Transverse colon (tissue), 4 donors: Measurements from ENCODE around the gene EYS. TPM values are rescaled to one million over a fixed set of nuclear protein-coding genes. Genes with fewer than 3 reads are reported as not detected.
"Not testable (repeated sequence)": the region's sequence is repeated elsewhere in the genome, so short reads cannot be mapped to it uniquely, and the experiment has no call there.

Source experiments
- DNase-seq: peaks from one replicate; pipeline ENCODE4 v3.0.0-alpha.2; 2019
- H3K27ac ChIP-seq, 4 donors: fragments of 200-600 bp; sonication (generic); 2 replicates each; pipeline ENCODE4 v1.5.1; 2016 to 2018; ENCODE audit warnings: inconsistent platforms in 4 of 4
- H3K27me3 ChIP-seq: fragments of 200-600 bp; sonication (generic); 2 replicates; pipeline ENCODE4 v1.5.1; 2017; ENCODE audit warnings: inconsistent platforms
- H3K36me3 ChIP-seq, 4 donors: fragments of 200-600 bp; sonication (generic); 2 replicates each; pipeline ENCODE4 v1.5.1; 2017 to 2019; ENCODE audit warnings: inconsistent platforms in 4 of 4
- H3K4me1 ChIP-seq, 4 donors: fragments of 200-600 bp; sonication (generic); 2 replicates each; pipeline ENCODE4 v1.5.1; 2017 to 2020; ENCODE audit warnings: inconsistent platforms in 4 of 4
- H3K4me3 ChIP-seq, 4 donors: fragments of 200-600 bp; sonication (generic); 1 replicate in 1 of 4; 2 replicates in 3 of 4; pipeline versions ENCODE4 v1.5.1 to v1.6.1; 2017 to 2019; ENCODE audit warnings: inconsistent platforms in 4 of 4
- H3K9me3 ChIP-seq, 2 donors: fragments of 200-600 bp; sonication (generic); 2 replicates each; pipeline ENCODE4 v1.5.1; 2017 to 2019; ENCODE audit warnings: inconsistent platforms in 2 of 2
- EP300 ChIP-seq: sonication (generic); formaldehyde crosslinking; IDR thresholded peaks from one replicate; pipeline ENCODE4 v1.6.1; 2017; ENCODE audit warnings: antibody characterized with exemption, low read depth
- POLR2A ChIP-seq: fragments of 450-650 bp; IDR thresholded peaks from one replicate; pipeline ENCODE4 v1.6.1; 2016; ENCODE audit warnings: antibody characterized with exemption, mild to moderate bottlenecking, moderate library complexity
- POLR2AphosphoS5 ChIP-seq, 3 donors: sonication (generic); formaldehyde crosslinking; IDR thresholded peaks; one replicate each; pipeline ENCODE4 v1.6.1; 2016; ENCODE audit warnings: antibody characterized with exemption in 3 of 3
- WGBS, 2 donors: methylation state at CpG; one replicate each; pipeline ENCODE4 v1.1.5; 2018; ENCODE audit warnings: low coverage in 1 of 2; 5-methylcytosine and 5-hydroxymethylcytosine counted together
- in situ Hi-C, 4 donors: fragments of 200-750 bp; cut with MboI; loops; one replicate each; pipeline versions ENCODE4 v1.15.0 to v1.15.1; 2017; ENCODE audit warnings: low sequenced_read_pairs in 3 of 4, low pct_ligation_motif_present in 1 of 4, low pct_unique_long_range_greater_than_20kb in 1 of 4
- intact Hi-C: fragments of 100-400 bp; cut with DNase I; formaldehyde crosslinking; loops from one replicate; pipeline ENCODE4 v1.15.1; 2023; ENCODE audit warnings: low total_unique reads
- total RNA-seq, 4 donors: library from RNA; depleted of rRNA; stranded (reverse); fragments of >200 nt; gene quantifications; one replicate each; pipeline ENCODE4 v1.1.0, GENCODE V29; 2016
- TF ChIP-seq, protein P1 (sequence below), 5 experiments: fragments of 200-600 bp in 3 of 5; fragments of 450-650 bp in 2 of 5; sonication (generic) in 3 of 5; IDR thresholded peaks; 1 replicate in 2 of 5; 2 replicates in 3 of 5; pipeline ENCODE4 v1.5.1; 2016 to 2017; ENCODE audit warnings: antibody characterized with exemption in 5 of 5, inconsistent platforms in 3 of 5, mild to moderate bottlenecking in 2 of 5, moderate library complexity in 1 of 5

The EYS gene
- total RNA-seq, 4 donors from 2014 or later, result 0.41 TPM; not detected in 3

DNA sequence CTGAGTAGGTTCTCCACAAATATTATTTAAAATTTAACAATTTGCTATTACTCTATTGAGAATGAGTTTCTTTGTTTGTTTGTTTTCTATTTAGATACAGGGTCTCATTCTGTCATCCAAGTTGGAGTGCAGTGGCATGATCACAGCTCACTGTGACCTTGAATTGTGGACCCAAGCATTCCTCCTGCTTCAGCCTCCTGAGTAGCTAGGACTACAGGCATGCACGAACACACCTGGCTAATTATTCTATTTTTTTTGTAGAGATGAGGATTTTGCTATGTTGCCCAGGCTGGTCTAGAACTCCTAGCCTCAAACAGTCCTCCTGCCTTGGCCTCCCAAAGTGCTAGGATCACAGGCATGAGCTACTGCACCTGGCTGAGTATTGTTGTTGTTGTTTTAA, 1949.2 kb downstream of the EYS start:
- no peak for DNase-seq
- Histone ChIP-seq H3K27ac (no peak overlapping the region), H3K4me1 (peaks cover 0 to 3% (median 0%) of the 10 kb centered on the region in 4 donors), H3K36me3 (no peaks in the 10 kb centered on the region), H3K9me3 (peaks cover 6 to 13% of the 10 kb centered on the region in 2 donors), H3K27me3 (no peaks in the 10 kb centered on the region), H3K4me3 (no peak overlapping the region)
- intact Hi-C loops (no loop called here), in situ Hi-C loops (loop anchor here in 3 of 4 donors (5.0 to 25.0 kb wide), 4 partner anchors 146 to 446 kb away; partner anchors contain the start of gene LGSN (in 1 of the 3))
- WGBS, 2 donors, result 50 to 77% methylated on average over 1 of the region's 1 CpG
- TF ChIP-seq POLR2A (no peak), EP300 (no peak), POLR2AphosphoS5 (IDR thresholded peaks at IDR 0.05) (no peak)
- TF ChIP-seq, protein P1, sequence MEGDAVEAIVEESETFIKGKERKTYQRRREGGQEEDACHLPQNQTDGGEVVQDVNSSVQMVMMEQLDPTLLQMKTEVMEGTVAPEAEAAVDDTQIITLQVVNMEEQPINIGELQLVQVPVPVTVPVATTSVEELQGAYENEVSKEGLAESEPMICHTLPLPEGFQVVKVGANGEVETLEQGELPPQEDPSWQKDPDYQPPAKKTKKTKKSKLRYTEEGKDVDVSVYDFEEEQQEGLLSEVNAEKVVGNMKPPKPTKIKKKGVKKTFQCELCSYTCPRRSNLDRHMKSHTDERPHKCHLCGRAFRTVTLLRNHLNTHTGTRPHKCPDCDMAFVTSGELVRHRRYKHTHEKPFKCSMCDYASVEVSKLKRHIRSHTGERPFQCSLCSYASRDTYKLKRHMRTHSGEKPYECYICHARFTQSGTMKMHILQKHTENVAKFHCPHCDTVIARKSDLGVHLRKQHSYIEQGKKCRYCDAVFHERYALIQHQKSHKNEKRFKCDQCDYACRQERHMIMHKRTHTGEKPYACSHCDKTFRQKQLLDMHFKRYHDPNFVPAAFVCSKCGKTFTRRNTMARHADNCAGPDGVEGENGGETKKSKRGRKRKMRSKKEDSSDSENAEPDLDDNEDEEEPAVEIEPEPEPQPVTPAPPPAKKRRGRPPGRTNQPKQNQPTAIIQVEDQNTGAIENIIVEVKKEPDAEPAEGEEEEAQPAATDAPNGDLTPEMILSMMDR (IDR thresholded peaks at IDR 0.05), result no peak

DNA sequence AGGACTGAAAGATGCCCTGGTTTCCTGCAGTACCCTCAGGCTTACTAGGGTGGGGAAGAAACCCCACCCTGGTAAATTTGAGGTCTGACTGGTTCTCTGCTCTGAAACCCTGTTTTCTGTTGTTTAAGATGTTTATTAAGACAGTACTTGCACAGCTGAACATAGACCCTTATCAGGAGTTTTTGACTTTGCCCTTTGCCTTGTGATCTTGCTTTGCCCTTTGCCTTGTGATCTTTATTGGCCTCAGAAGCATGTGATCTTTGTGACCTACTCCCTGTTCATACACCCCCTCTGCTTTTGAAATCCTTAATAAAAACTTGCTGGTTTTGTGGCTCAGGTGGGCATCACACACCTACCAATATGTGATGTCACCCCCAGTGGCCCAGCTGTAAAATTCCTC, 1949.8 kb downstream of the EYS start:
- in situ Hi-C loops, result loop anchor here in 3 of 4 donors (5.0 to 25.0 kb wide), 4 partner anchors 145 to 445 kb away; partner anchors contain the start of gene LGSN (in 1 of the 3)
- intact Hi-C loops, H3K4me1 ChIP-seq, DNase-seq, H3K27ac ChIP-seq, H3K27me3 ChIP-seq, H3K36me3 ChIP-seq, H3K4me3 ChIP-seq: not testable (repeated sequence)
- peaks cover 6 to 13% of the 10 kb centered on the region in 2 donors for H3K9me3 ChIP-seq

DNA sequence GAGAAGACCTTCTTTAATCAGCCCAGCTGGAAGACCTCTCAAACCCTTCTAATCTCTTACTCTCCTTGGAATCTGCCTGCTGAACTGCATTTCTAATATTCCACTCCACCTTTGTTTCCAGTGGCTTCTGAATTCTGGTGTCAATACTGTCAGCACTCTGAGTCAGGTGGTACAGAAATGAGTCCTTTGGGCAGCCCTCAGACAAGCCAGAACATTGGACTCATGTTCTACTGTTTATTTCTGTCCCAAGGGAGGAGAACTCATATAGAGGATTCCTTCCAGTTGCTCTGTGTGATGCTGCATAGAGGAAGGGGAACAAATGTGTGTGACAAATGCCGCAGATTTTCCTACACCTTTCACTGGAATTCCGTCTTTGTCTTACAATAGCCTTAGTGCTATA, 1956.6 kb downstream of the EYS start:
- Histone ChIP-seq H3K27me3 (no peaks in the 10 kb centered on the region), H3K9me3 (no peaks in the 10 kb centered on the region), H3K4me3 (no peak overlapping the region), H3K36me3 (no peaks in the 10 kb centered on the region), H3K4me1 (no peaks in the 10 kb centered on the region), H3K27ac (no peak overlapping the region)
- no peak for TF ChIP-seq POLR2AphosphoS5 (IDR thresholded peaks at IDR 0.05)
- TF ChIP-seq, protein P1 (IDR thresholded peaks at IDR 0.05), result no peak
- no peak for TF ChIP-seq EP300
- TF ChIP-seq POLR2A, result no peak
- WGBS, 2 donors, result 95 to 100% methylated on average over 2 of the region's 2 CpGs
- no peak for DNase-seq
- intact Hi-C loops (no loop called here), in situ Hi-C loops (loop anchor here in 2 of 4 donors (25.0 kb wide), 3 partner anchors 138 to 438 kb away; partner anchors contain the start of gene LGSN (in 1 of the 2))

DNA sequence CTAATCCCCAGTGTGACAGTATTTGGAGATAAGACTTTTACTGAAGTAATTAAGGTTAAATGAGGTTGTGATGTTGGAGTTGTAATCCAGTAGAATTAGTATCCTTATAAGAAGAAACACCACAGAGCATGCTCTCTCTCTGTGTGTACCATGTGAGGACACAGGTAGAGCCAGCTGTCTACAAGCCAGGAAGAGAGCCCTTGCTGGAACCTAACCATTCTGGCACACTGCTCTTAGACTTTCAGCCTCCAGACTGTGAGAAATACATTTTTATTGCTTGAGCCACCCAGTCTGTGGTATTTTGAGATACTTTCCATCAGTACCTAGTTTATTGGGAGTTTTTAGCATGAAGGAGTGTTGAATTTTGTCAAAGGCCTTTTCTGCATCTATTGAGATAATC, 1961.2 kb downstream of the EYS start:
- intact Hi-C loops, result no loop called here

More for the DNA sequence above, 1961.2 kb downstream of the EYS start:
- Histone ChIP-seq H3K36me3 (no peaks in the 10 kb centered on the region), H3K27me3 (no peaks in the 10 kb centered on the region), H3K27ac (no peak overlapping the region), H3K4me1 (no peaks in the 10 kb centered on the region), H3K9me3 (no peaks in the 10 kb centered on the region), H3K4me3 (no peak overlapping the region)
- in situ Hi-C loops, result no loop called here
- DNase-seq, result no peak
- TF ChIP-seq EP300 (no peak), POLR2AphosphoS5 (IDR thresholded peaks at IDR 0.05) (no peak), POLR2A (no peak)
- TF ChIP-seq, protein P1 (IDR thresholded peaks at IDR 0.05), result no peak
